Liver (tissue), 9 donors: ENCODE measurements around the gene ABHD15. TPM values are rescaled to one million over a fixed set of nuclear protein-coding genes. Genes with fewer than 3 reads are reported as not detected.

Experiments
- DNase-seq: peaks from one replicate; pipeline ENCODE4 v3.0.0-alpha.2; 2017; ENCODE audit warnings: low spot score
- H3K27ac ChIP-seq, 2 donors: one replicate each; pipeline ENCODE4 v1.7.0; 2013; ENCODE audit warnings: inconsistent platforms in 2 of 2, low read length in 2 of 2, control low read depth in 1 of 2, low read depth in 1 of 2, mild to moderate bottlenecking in 1 of 2
- H3K27me3 ChIP-seq, 4 donors: one replicate each; pipeline versions ENCODE4 v1.6.1 to v1.7.0; 2013; ENCODE audit warnings: low read length in 3 of 4, inconsistent platforms in 1 of 4, mild to moderate bottlenecking in 1 of 4, moderate library complexity in 1 of 4; ENCODE audit not compliant: control insufficient read depth in 4 of 4, insufficient read depth in 4 of 4
- H3K36me3 ChIP-seq, 4 donors: one replicate each; pipeline versions ENCODE4 v1.6.1 to v1.7.0; 2013; ENCODE audit warnings: low read length in 3 of 4, mild to moderate bottlenecking in 3 of 4, low read depth in 1 of 4, moderate library complexity in 1 of 4; ENCODE audit not compliant: control insufficient read depth in 4 of 4, insufficient read depth in 3 of 4
- H3K4me1 ChIP-seq, 4 donors: one replicate each; pipeline versions ENCODE4 v1.6.1 to v1.7.0; 2013; ENCODE audit warnings: low read length in 3 of 4, mild to moderate bottlenecking in 3 of 4, moderate library complexity in 1 of 4; ENCODE audit not compliant: control insufficient read depth in 4 of 4, insufficient read depth in 4 of 4
- H3K4me3 ChIP-seq, 3 donors: one replicate each; pipeline versions ENCODE4 v1.6.1 to v1.7.0; 2013; ENCODE audit warnings: low read length in 3 of 3, control low read depth in 1 of 3, low read depth in 1 of 3, mild to moderate bottlenecking in 1 of 3
- H3K9ac ChIP-seq, 2 donors: one replicate each; pipeline ENCODE4 v1.7.0; 2013; ENCODE audit warnings: low read length in 2 of 2, mild to moderate bottlenecking in 2 of 2, moderate library complexity in 2 of 2, control low read depth in 1 of 2, low read depth in 1 of 2
- H3K9me3 ChIP-seq, 4 donors: one replicate each; pipeline versions ENCODE4 v1.6.1 to v1.7.0; 2013; ENCODE audit warnings: low read length in 3 of 4; ENCODE audit not compliant: control insufficient read depth in 4 of 4
- EGR1 ChIP-seq, 2 donors: IDR thresholded peaks; 2 replicates each; pipeline ENCODE4 v1.6.1; 2016 to 2018; ENCODE audit warnings: antibody characterized with exemption in 2 of 2, low read depth in 2 of 2
- FOXA2 ChIP-seq: IDR thresholded peaks from 2 replicates; pipeline ENCODE4 v1.6.1; 2016; ENCODE audit warnings: antibody characterized with exemption
- GABPA ChIP-seq, 2 donors: IDR thresholded peaks in 1 of 2; conservative IDR thresholded peaks in 1 of 2; 2 replicates each; pipeline ENCODE4 v1.6.1; 2016; ENCODE audit warnings: antibody characterized with exemption in 2 of 2, mild to moderate bottlenecking in 1 of 2, moderate library complexity in 1 of 2
- HNF4A ChIP-seq, 2 donors: conservative IDR thresholded peaks; 2 replicates each; pipeline ENCODE4 v1.6.1; 2016; ENCODE audit warnings: antibody characterized with exemption in 2 of 2, mild to moderate bottlenecking in 2 of 2
- HNF4G ChIP-seq: IDR thresholded peaks from 2 replicates; pipeline ENCODE4 v1.6.1; 2016; ENCODE audit warnings: antibody characterized with exemption
- JUND ChIP-seq, 2 donors: IDR thresholded peaks; 2 replicates each; pipeline ENCODE4 v1.6.1; 2016; ENCODE audit warnings: antibody characterized with exemption in 2 of 2
- NR2F2 ChIP-seq: IDR thresholded peaks from 2 replicates; pipeline ENCODE4 v1.6.1; 2016; ENCODE audit warnings: antibody characterized with exemption
- RAD21 ChIP-seq, 2 donors: IDR thresholded peaks; 2 replicates each; pipeline ENCODE4 v1.6.1; 2016; ENCODE audit warnings: antibody characterized with exemption in 2 of 2, mild to moderate bottlenecking in 2 of 2
- RXRA ChIP-seq, 2 donors: IDR thresholded peaks; 2 replicates each; pipeline ENCODE4 v1.6.1; 2017 to 2018; ENCODE audit warnings: antibody characterized with exemption in 2 of 2, mild to moderate bottlenecking in 1 of 2
- SP1 ChIP-seq: IDR thresholded peaks from 2 replicates; pipeline ENCODE4 v1.6.1; 2018; ENCODE audit warnings: antibody characterized with exemption, mild to moderate bottlenecking
- TAF1 ChIP-seq: conservative IDR thresholded peaks from 2 replicates; pipeline ENCODE4 v1.6.1; 2016; ENCODE audit warnings: antibody characterized with exemption, mild to moderate bottlenecking
- YY1 ChIP-seq: IDR thresholded peaks from 2 replicates; pipeline ENCODE4 v1.6.1; 2016; ENCODE audit warnings: antibody characterized with exemption, mild to moderate bottlenecking
- WGBS: extraction: QIAGEN DNeasy Blood & Tissue Kit; methylation state at CpG from one replicate; pipeline ENCODE4 v1.1.7; 2013; 5-methylcytosine and 5-hydroxymethylcytosine counted together
- polyA plus RNA-seq, 2 donors: library from polyadenylated mRNA; stranded (reverse) in 1 of 2; unstranded in 1 of 2; fragments of 200-250 nt in 1 of 2; fragments of >200 nt in 1 of 2; fragmentation: Nextera tagmentation in 1 of 2; extraction: Ambion mirVana in 1 of 2; gene quantifications; one replicate each; pipeline versions ENCODE4 v1.2.1 to v1.2.3, GENCODE V29; 2013 to 2015
- total RNA-seq, 2 donors: library from RNA; depleted of rRNA; stranded (reverse); fragments of >200 nt; gene quantifications; one replicate each; pipeline ENCODE4 v1.2.3, GENCODE V29; 2014
- TF ChIP-seq, protein P1 (sequence below): IDR thresholded peaks from 2 replicates; pipeline ENCODE4 v1.6.1; 2016; ENCODE audit warnings: antibody characterized with exemption, mild to moderate bottlenecking
- TF ChIP-seq, protein P2 (sequence below): IDR thresholded peaks from 2 replicates; pipeline ENCODE4 v1.6.1; 2016; ENCODE audit warnings: antibody characterized with exemption
- TF ChIP-seq, protein P3 (sequence below): IDR thresholded peaks from 2 replicates; pipeline ENCODE4 v1.6.1; 2016; ENCODE audit warnings: antibody characterized with exemption
- TF ChIP-seq, protein P4 (sequence below): fragments of 150-350 bp; IDR thresholded peaks from 2 replicates; pipeline ENCODE4 v1.5.1; 2017; ENCODE audit warnings: improper control_type of control experiment, low read depth, low read length; ENCODE audit not compliant: missing input control
- donor health status: healthy.
- donor health status: healthy.
- donor health status: healthy.
- donor health status: healthy.
- donor health status: healthy.

The ABHD15 gene
- total and polyA plus RNA-seq, 4 donors = 5.6 to 25.7 (median 10.6) TPM

DNA sequence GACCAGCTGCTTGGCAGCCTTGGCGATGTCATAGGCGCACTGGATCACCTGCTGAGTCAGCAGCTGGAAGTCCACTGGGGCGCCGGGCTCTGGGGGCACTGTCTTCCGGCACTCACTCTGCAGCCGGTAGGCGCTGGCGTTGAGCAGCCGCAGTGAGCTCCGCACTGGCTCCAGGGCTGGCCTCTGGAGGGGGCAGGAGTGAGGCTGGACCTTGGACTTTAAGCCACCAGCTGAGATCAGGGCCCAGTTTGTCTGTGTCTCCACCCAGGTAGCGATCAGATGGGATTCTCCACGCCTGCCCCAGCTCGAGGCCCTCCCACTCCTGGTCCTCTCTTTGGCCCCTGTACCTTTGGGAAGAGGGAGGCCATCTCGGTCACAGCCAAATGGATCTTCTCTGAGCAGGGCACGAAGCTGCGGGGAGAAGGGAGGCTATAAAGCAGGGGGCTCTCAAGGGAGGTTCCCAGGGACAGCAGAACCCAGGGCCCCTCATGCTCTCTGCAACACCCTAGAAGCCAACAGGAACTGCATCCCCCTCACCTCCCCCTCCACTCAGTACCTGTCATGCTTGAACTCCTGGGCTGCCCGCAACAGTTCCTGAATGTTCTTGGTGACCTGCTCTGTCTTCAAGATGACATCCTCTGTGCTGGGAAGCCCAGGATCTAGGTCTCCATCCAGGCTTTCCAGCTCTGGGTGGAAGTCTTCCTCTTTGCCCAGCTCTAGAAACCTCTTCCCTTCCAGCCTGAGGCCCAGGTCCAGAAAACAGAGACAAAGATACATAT, 8.1 kb upstream of the ABHD15 start:
- peak overlapping the region; percentile 49 to 72 for H3K27ac ChIP-seq
- TF ChIP-seq TAF1 (no peak), RXRA (IDR thresholded peaks at IDR 0.05) (peak; percentile 81), EGR1 (IDR thresholded peaks at IDR 0.05; ENCODE audit: low read depth in 2 of 2) (peak in 1 of 2 donors; percentile 28), JUND (IDR thresholded peaks at IDR 0.05) (peak in 1 of 2 donors; percentile 45), YY1 (peak; percentile 71), RAD21 (IDR thresholded peaks at IDR 0.05) (peak; percentile 25 to 56), SP1 (peak; percentile 96), HNF4A (conservative IDR thresholded peaks at IDR 0.05) (peak; percentile 98 to 99), HNF4G (peak; percentile 97), GABPA (IDR thresholded peaks at IDR 0.05 in 1 of 2, conservative IDR thresholded peaks at IDR 0.05 in 1 of 2) (peak in 1 of 2 donors; percentile 67), NR2F2 (peak; percentile 21), FOXA2 (no peak)
- TF ChIP-seq, protein P1, sequence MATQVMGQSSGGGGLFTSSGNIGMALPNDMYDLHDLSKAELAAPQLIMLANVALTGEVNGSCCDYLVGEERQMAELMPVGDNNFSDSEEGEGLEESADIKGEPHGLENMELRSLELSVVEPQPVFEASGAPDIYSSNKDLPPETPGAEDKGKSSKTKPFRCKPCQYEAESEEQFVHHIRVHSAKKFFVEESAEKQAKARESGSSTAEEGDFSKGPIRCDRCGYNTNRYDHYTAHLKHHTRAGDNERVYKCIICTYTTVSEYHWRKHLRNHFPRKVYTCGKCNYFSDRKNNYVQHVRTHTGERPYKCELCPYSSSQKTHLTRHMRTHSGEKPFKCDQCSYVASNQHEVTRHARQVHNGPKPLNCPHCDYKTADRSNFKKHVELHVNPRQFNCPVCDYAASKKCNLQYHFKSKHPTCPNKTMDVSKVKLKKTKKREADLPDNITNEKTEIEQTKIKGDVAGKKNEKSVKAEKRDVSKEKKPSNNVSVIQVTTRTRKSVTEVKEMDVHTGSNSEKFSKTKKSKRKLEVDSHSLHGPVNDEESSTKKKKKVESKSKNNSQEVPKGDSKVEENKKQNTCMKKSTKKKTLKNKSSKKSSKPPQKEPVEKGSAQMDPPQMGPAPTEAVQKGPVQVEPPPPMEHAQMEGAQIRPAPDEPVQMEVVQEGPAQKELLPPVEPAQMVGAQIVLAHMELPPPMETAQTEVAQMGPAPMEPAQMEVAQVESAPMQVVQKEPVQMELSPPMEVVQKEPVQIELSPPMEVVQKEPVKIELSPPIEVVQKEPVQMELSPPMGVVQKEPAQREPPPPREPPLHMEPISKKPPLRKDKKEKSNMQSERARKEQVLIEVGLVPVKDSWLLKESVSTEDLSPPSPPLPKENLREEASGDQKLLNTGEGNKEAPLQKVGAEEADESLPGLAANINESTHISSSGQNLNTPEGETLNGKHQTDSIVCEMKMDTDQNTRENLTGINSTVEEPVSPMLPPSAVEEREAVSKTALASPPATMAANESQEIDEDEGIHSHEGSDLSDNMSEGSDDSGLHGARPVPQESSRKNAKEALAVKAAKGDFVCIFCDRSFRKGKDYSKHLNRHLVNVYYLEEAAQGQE = peak; percentile 65
- TF ChIP-seq, protein P2, sequence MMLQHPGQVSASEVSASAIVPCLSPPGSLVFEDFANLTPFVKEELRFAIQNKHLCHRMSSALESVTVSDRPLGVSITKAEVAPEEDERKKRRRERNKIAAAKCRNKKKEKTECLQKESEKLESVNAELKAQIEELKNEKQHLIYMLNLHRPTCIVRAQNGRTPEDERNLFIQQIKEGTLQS = no peak
- TF ChIP-seq, protein P3, sequence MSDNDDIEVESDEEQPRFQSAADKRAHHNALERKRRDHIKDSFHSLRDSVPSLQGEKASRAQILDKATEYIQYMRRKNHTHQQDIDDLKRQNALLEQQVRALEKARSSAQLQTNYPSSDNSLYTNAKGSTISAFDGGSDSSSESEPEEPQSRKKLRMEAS = no peak
- TF ChIP-seq, protein P4, sequence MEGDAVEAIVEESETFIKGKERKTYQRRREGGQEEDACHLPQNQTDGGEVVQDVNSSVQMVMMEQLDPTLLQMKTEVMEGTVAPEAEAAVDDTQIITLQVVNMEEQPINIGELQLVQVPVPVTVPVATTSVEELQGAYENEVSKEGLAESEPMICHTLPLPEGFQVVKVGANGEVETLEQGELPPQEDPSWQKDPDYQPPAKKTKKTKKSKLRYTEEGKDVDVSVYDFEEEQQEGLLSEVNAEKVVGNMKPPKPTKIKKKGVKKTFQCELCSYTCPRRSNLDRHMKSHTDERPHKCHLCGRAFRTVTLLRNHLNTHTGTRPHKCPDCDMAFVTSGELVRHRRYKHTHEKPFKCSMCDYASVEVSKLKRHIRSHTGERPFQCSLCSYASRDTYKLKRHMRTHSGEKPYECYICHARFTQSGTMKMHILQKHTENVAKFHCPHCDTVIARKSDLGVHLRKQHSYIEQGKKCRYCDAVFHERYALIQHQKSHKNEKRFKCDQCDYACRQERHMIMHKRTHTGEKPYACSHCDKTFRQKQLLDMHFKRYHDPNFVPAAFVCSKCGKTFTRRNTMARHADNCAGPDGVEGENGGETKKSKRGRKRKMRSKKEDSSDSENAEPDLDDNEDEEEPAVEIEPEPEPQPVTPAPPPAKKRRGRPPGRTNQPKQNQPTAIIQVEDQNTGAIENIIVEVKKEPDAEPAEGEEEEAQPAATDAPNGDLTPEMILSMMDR = no peak
- 36% methylated on average over 17 of the region's 17 CpGs for WGBS
- H3K27me3 ChIP-seq = no peaks in the 10 kb centered on the region
- peaks cover 3 to 21% (median 6%) of the 10 kb centered on the region in 4 donors for H3K36me3 ChIP-seq
- peaks cover 21 to 48% (median 36%) of the 10 kb centered on the region in 4 donors for H3K4me1 ChIP-seq
- H3K4me3 ChIP-seq = no peak overlapping the region
- no peak overlapping the region for H3K9ac ChIP-seq
- H3K9me3 ChIP-seq = no peaks in the 10 kb centered on the region
- peak; percentile 68 for DNase-seq
